Omental fat pad (tissue), 4 donors: Measurements from ENCODE around the gene CNTLN. TPM values are rescaled to one million over a fixed set of nuclear protein-coding genes. Genes with fewer than 3 reads are reported as not detected.

ENCODE experiments used
- ATAC-seq: fragments of 150-250 bp; one replicate; pipeline ENCODE4 v1.9.1; 2016; ENCODE audit warnings: mild to moderate bottlenecking, moderate library complexity; ENCODE audit not compliant: low FRiP score
- DNase-seq: peaks from one replicate; pipeline ENCODE4 v3.0.0-alpha.2; 2019; ENCODE audit warnings: low spot score
- small RNA-seq: library from RNA; depleted of rRNA; stranded (forward); fragments of <200 nt; gene quantifications from one replicate; pipeline ENCODE3, GENCODE V24; 2016
- total RNA-seq, 4 donors: library from RNA; depleted of rRNA; stranded (reverse); fragments of >200 nt; gene quantifications; one replicate each; pipeline ENCODE4 v1.1.0, GENCODE V29; 2016
- TF ChIP-seq, protein P1 (sequence below), 3 donors: fragments of 450-650 bp; IDR thresholded peaks; one replicate each; pipeline ENCODE4 v1.5.1; 2016 to 2017; ENCODE audit warnings: antibody characterized with exemption in 3 of 3, mild to moderate bottlenecking in 3 of 3, moderate library complexity in 2 of 3

CNTLN gene
- total RNA-seq, 4 donors from 2014 or later, result 7.7 to 21.1 (median 13.0) TPM

DNA sequence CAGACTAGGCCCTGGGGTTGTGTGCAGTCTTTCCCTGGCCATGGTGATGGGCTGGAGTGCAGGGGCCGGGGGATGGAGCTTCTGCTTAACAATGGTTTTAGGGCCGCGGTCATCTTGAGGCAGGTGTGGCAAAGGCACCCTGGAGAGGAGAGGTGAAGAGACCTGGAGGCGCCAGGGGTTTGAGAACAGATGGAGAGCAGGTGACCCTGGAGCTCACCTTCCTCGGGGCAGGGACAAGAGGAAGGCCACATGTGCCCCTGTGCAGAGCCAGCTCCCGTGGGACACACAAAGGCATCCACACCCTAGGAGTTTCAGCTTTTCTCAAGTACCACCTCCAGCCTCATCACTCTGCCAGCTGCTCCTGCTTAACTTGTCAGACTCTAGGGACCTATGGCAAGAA is 397.6 kb downstream of the CNTLN start:
- ATAC-seq, result no peak
- no peak for DNase-seq
- TF ChIP-seq, protein P1, sequence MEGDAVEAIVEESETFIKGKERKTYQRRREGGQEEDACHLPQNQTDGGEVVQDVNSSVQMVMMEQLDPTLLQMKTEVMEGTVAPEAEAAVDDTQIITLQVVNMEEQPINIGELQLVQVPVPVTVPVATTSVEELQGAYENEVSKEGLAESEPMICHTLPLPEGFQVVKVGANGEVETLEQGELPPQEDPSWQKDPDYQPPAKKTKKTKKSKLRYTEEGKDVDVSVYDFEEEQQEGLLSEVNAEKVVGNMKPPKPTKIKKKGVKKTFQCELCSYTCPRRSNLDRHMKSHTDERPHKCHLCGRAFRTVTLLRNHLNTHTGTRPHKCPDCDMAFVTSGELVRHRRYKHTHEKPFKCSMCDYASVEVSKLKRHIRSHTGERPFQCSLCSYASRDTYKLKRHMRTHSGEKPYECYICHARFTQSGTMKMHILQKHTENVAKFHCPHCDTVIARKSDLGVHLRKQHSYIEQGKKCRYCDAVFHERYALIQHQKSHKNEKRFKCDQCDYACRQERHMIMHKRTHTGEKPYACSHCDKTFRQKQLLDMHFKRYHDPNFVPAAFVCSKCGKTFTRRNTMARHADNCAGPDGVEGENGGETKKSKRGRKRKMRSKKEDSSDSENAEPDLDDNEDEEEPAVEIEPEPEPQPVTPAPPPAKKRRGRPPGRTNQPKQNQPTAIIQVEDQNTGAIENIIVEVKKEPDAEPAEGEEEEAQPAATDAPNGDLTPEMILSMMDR (IDR thresholded peaks at IDR 0.05), result no peak

DNA sequence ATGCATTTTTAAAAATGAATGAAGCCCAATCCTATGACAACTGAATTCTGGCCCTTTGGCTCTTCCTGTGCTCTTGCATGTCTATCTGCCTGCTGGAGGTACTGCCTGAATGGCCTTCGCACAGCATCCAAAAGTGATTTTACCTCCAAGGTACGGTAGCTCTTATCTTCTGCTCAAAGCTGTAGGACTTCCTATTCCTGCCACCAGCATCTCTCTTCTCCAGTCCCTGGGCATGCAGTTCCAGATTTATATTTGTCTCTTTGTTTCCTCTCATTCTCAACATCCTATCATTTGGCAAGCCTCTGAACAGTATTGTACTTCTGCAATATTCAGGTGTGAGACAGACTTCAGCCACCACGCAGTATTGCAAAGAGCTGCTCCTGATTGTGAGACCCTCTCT is 400.3 kb downstream of the CNTLN start:
- DNase-seq (no peak), ATAC-seq (no peak)
- TF ChIP-seq, protein P1 (IDR thresholded peaks at IDR 0.05), result no peak

DNA sequence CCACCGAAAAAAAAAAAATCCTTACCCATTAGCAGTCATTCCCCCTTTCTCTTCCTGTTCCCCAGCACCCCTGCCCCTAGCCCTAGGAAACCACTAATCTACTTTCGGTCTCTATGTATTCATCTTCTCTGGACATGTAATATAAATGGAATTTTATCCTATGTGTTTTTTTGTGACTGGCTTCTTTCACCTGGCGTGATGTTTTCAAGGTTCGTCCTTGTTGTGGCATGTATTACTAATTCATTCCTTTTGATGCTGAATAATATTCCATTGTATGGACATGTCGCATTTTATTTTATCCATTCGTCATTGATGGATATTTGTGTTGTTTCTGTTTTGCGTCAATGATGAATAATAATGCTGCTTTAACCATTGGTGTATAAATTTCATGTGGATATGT is 401.2 kb downstream of the CNTLN start:
- DNase-seq (no peak), ATAC-seq (no peak)
- TF ChIP-seq, protein P1 (IDR thresholded peaks at IDR 0.05), result no peak

DNA sequence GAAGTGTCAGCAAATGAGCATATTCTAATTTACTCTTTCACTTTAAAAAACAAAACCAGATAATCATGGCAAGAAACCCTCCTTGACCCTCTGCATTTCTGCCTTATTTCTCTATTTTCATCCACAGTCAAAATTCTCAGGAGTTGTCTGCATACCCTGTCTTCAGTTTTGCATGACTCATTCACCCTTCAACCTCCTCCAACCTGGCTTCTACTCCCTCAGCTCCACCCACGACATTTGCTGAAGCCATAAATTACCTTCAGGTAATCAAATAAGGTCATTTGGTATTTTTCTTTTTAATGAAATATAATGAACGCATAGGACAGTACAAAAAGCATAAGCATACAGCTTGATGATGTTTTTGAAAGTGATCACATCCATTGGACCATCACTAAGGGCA is 416.2 kb downstream of the CNTLN start:
- TF ChIP-seq, protein P1 (IDR thresholded peaks at IDR 0.05), result no peak
- DNase-seq, result no peak
- no peak for ATAC-seq

Small RNA genes within 50 kb of the gene (small RNA-seq; reads per million reads assigned to genes)
- gene RPS29P33, result not detected
